Dedifferentiated amniotic fluid mesenchymal stem cell (primary cell): ENCODE results near the gene DPM1.

Experiments
- DNase-seq: peaks from one replicate; pipeline ENCODE4 v3.0.0-alpha.2; 2016; ENCODE audit errors: extremely low spot score

DPM1 gene

GRCh38 chr20:50957798-50958614, at the start of gene DPM1:
TSS of gene DPM1 (minus strand) at chr20:50958532. CDS start at chr20:50958523, 9 bp downstream.
- peak; percentile 90 for DNase-seq

- no peak for DNase-seq
Measured at GRCh38 chr20:51005214-51005613, 46.9 kb upstream of the DPM1 start.

- DNase-seq = no peak
Measured at GRCh38 chr20:51004781-51005180, 46.4 kb upstream of the DPM1 start.

- DNase-seq = no peak
Measured at GRCh38 chr20:51004305-51004727, 46.0 kb upstream of the DPM1 start.

GRCh38 chr20:51003753-51004152, 45.4 kb upstream of the DPM1 start:
- DNase-seq = no peak

GRCh38 chr20:51002633-51003032, 44.3 kb upstream of the DPM1 start:
- DNase-seq = no peak

GRCh38 chr20:51001430-51002265, 43.3 kb upstream of the DPM1 start:
- no peak for DNase-seq

- no peak for DNase-seq
Measured at GRCh38 chr20:50999355-50999754, 41.0 kb upstream of the DPM1 start.

- DNase-seq = no peak
Measured at GRCh38 chr20:50996901-50997865, 38.9 kb upstream of the DPM1 start.

- DNase-seq = no peak
Measured at GRCh38 chr20:50995506-50995905, 37.2 kb upstream of the DPM1 start.

- no peak for DNase-seq
Measured at GRCh38 chr20:50993876-50994275, 35.5 kb upstream of the DPM1 start.

- DNase-seq = peak; percentile 22
Measured at GRCh38 chr20:50992733-50993457, 34.6 kb upstream of the DPM1 start.

- DNase-seq = no peak
Measured at GRCh38 chr20:50992336-50992732, 34.0 kb upstream of the DPM1 start.

GRCh38 chr20:50991076-50991475, 32.7 kb upstream of the DPM1 start:
- no peak for DNase-seq

- DNase-seq = peak; percentile 90
Measured at GRCh38 chr20:50987493-50988210, 29.3 kb upstream of the DPM1 start.

GRCh38 chr20:50983321-50983720, 25.0 kb upstream of the DPM1 start:
- no peak for DNase-seq

- peak; percentile 68 for DNase-seq
Measured at GRCh38 chr20:50982363-50982762, 24.0 kb upstream of the DPM1 start.

GRCh38 chr20:50981714-50982048, 23.3 kb upstream of the DPM1 start:
- no peak for DNase-seq

- DNase-seq = peak; percentile 82
Measured at GRCh38 chr20:50980851-50981713, 22.8 kb upstream of the DPM1 start.
